Endothelial cell of umbilical vein (primary cell): ENCODE data around the gene KCNJ5. TPM values are rescaled to one million over a fixed set of nuclear protein-coding genes. Genes with fewer than 3 reads are reported as not detected.

Experiments used
- BruUV-seq: library from RNA; stranded (reverse); fragments of 400-500 nt; replicated peaks from 2 replicates; lab custom pipeline; 2021; lab: Mats Ljungman, UMichigan
- CTCF ChIA-PET: fragments of 300-600, 350-600 bp; sonication (Branson Sonifier 250); formaldehyde crosslinking; loops from one replicate; lab custom pipeline; 2021; ENCODE audit warnings: antibody characterized with exemption, inconsistent platforms; lab: Charles Lee
- POLR2A ChIA-PET: fragments of 300-600, 350-600 bp; sonication (Branson Sonifier 250); formaldehyde crosslinking; loops from one replicate; lab custom pipeline; 2021; ENCODE audit warnings: antibody characterized with exemption, inconsistent platforms; lab: Charles Lee
- DNase-seq: peaks from one replicate; pipeline ENCODE4 v3.0.0-alpha.2; 2011; ENCODE audit warnings: low read depth, low spot score
- FAIRE-seq: peaks from 2 replicates; lab custom pipeline; 2011; peaks lifted over from hg19 to GRCh38; lab: Jason Lieb, UNC
- H2AFZ ChIP-seq: 2 replicates; pipeline ENCODE4 v1.6.0; 2012; ENCODE audit warnings: low read depth, low read length, control low read depth, inconsistent platforms
- H3K27ac ChIP-seq: 2 replicates; pipeline ENCODE4 v1.5.1; 2011; ENCODE audit warnings: low read depth, mild to moderate bottlenecking, control low read depth, low read length, moderate library complexity; ENCODE audit not compliant: insufficient read depth
- H3K27me3 ChIP-seq, 2 experiments: 2 replicates each; pipeline versions ENCODE4 v1.6.0 to v1.6.1; 2011; ENCODE audit warnings: low read length in 2 of 2, mixed read lengths in 1 of 2; ENCODE audit not compliant: control insufficient read depth in 2 of 2, insufficient read depth in 2 of 2
- H3K36me3 ChIP-seq, 2 experiments: 2 replicates in 1 of 2; 3 replicates in 1 of 2; pipeline ENCODE4 v1.5.1; 2011; ENCODE audit warnings: low read length in 2 of 2, mild to moderate bottlenecking in 1 of 2, moderate library complexity in 1 of 2; ENCODE audit not compliant: control insufficient read depth in 2 of 2, insufficient read depth in 2 of 2; ENCODE audit errors: extremely low read depth in 1 of 2
- H3K4me1 ChIP-seq: 3 replicates; pipeline ENCODE4 v1.5.1; 2011; ENCODE audit warnings: mild to moderate bottlenecking, low read length; ENCODE audit not compliant: control insufficient read depth, insufficient read depth; ENCODE audit errors: extremely low read depth
- H3K4me2 ChIP-seq: 2 replicates; pipeline ENCODE4 v1.6.1; 2011; ENCODE audit warnings: low read length, control low read depth, mixed read lengths; ENCODE audit not compliant: insufficient read depth
- H3K4me3 ChIP-seq, 3 experiments: fragments of 200-600 bp in 1 of 3; sonication (generic), shearing (Covaris generic) in 1 of 3; replicated peaks in 1 of 3; 2 replicates each; pipeline ENCODE4 v1.5.1; 2011 to 2016; ENCODE audit warnings: control low read depth in 3 of 3, low read length in 3 of 3, mild to moderate bottlenecking in 2 of 3, inconsistent platforms in 1 of 3, low read depth in 1 of 3, moderate library complexity in 1 of 3; ENCODE audit not compliant: insufficient read depth in 1 of 3
- H3K79me2 ChIP-seq: 2 replicates; pipeline ENCODE4 v1.6.0; 2012; ENCODE audit warnings: low read length, inconsistent platforms; ENCODE audit not compliant: control insufficient read depth, insufficient read depth
- H3K9ac ChIP-seq: replicated peaks from 2 replicates; pipeline ENCODE3; 2011; ENCODE audit warnings: low read length, control low read depth; ENCODE audit not compliant: insufficient read depth; ENCODE audit errors: extremely low read depth
- H3K9me1 ChIP-seq: replicated peaks from 3 replicates; pipeline ENCODE4 v1.6.0; 2011; ENCODE audit warnings: mild to moderate bottlenecking, low read length; ENCODE audit not compliant: control insufficient read depth, insufficient read depth; ENCODE audit errors: extremely low read depth
- H3K9me3 ChIP-seq: replicated peaks from 2 replicates; pipeline ENCODE4 v1.5.1; 2012; ENCODE audit warnings: low read length, inconsistent platforms; ENCODE audit not compliant: control insufficient read depth, insufficient read depth
- H4K20me1 ChIP-seq: replicated peaks from 2 replicates; pipeline ENCODE3; 2011; ENCODE audit warnings: mild to moderate bottlenecking, low read length; ENCODE audit not compliant: control insufficient read depth, insufficient read depth; ENCODE audit errors: extremely low read depth
- CTCF ChIP-seq, 2 donors: IDR thresholded peaks; 1 replicate in 1 of 2; 2 replicates in 1 of 2; pipeline ENCODE4 v1.5.1; 2011; ENCODE audit warnings: low read length in 2 of 2, mild to moderate bottlenecking in 2 of 2, moderate library complexity in 2 of 2, control low read depth in 1 of 2, inconsistent platforms in 1 of 2, low read depth in 1 of 2; ENCODE audit not compliant: insufficient read depth in 1 of 2; ENCODE audit errors: extremely low read depth in 1 of 2
- EZH2 ChIP-seq: IDR thresholded peaks from 2 replicates; pipeline ENCODE4 v1.6.1; 2012; ENCODE audit warnings: borderline replicate concordance, low read depth, mild to moderate bottlenecking, moderate library complexity, low read length, inconsistent platforms; ENCODE audit not compliant: severe bottlenecking
- FOS ChIP-seq: IDR thresholded peaks from 2 replicates; pipeline ENCODE4 v1.6.1; 2011; ENCODE audit warnings: mild to moderate bottlenecking, low read length, moderate library complexity, borderline replicate concordance; ENCODE audit not compliant: insufficient read depth
- GATA2 ChIP-seq: IDR thresholded peaks from 2 replicates; pipeline ENCODE4 v1.7.0; 2011; ENCODE audit warnings: low read depth, mild to moderate bottlenecking, moderate library complexity, mixed read lengths, low read length; ENCODE audit not compliant: insufficient read length, insufficient read depth
- JUN ChIP-seq: IDR thresholded peaks from 2 replicates; pipeline ENCODE4 v1.6.1; 2011; ENCODE audit warnings: borderline replicate concordance, low read depth; ENCODE audit not compliant: insufficient read length, insufficient read depth
- MAX ChIP-seq: IDR thresholded peaks from 2 replicates; pipeline ENCODE4 v1.6.1; 2011; ENCODE audit not compliant: insufficient read depth, insufficient read length
- MYC ChIP-seq: IDR thresholded peaks from one replicate; pipeline ENCODE4 v1.6.1; 2011; ENCODE audit warnings: mild to moderate bottlenecking, low read depth, low read length
- POLR2A ChIP-seq: IDR thresholded peaks from 2 replicates; pipeline ENCODE4 v1.6.1; 2012; ENCODE audit warnings: low read depth, mild to moderate bottlenecking, control low read depth, low read length
- POLR2AphosphoS5 ChIP-seq: IDR thresholded peaks from 2 replicates; pipeline ENCODE4 v1.6.1; 2012; ENCODE audit warnings: low read depth, mild to moderate bottlenecking, control low read depth, low read length, moderate library complexity; ENCODE audit not compliant: insufficient read depth
- dilution Hi-C: fragments of 300-500 bp; cut with MboI; formaldehyde crosslinking; loops from one replicate; pipeline ENCODE4 v1.15.0; 2019; ENCODE audit warnings: low sequenced_read_pairs; ENCODE audit not compliant: extremely low pct_ligation_motif_present
- intact Hi-C: fragments of 100-400 bp; cut with micrococcal nuclease; formaldehyde crosslinking; loops from one replicate; pipeline ENCODE4 v1.10.0; 2022
- polyA plus RNA-seq, 4 experiments: library from polyadenylated mRNA; depleted of rRNA in 3 of 4; stranded (reverse) in 3 of 4; unstranded in 1 of 4; fragments of >200 nt; gene quantifications; 2 replicates each; pipeline versions ENCODE4 v1.2.1 to v1.2.3, GENCODE V29; 2011 to 2012; ENCODE audit warnings: missing spikeins in 1 of 4
- total RNA-seq: library from RNA; stranded (reverse); gene quantifications from 2 replicates; pipeline ENCODE4 v1.2.3, GENCODE V29; 2021

KCNJ5 gene
- total and polyA plus RNA-seq, 2 donors (not counting 3 experiments of a cell fraction or from before 2014, with no cell fraction given) = 0.13 TPM; not detected in 1

DNA sequence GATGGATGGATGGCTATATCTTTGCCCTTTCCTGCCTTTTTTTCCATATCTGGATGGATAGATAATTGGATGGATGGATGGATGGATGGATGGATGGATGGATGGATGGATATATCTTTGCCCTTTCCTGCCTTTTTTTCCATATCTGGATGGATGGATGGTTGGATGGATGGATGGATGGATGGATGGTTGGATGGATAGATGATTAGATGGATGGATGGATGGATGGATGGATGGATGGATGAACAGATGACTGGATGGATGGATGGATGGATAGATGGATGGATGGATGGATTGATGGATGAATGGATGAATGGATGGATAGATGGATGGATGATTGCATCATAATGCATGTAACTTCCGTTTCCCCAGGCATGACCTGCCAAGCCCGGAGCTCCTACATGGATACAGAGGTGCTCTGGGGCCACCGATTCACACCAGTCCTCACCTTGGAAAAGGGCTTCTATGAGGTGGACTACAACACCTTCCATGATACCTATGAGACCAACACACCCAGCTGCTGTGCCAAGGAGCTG, 24.9 kb downstream of the KCNJ5 start:
- TF ChIP-seq MAX = no peak
- TF ChIP-seq GATA2 = no peak
- TF ChIP-seq POLR2AphosphoS5 = no peak
- no peak for TF ChIP-seq MYC
- TF ChIP-seq EZH2 = no peak
- TF ChIP-seq CTCF (IDR thresholded peaks at IDR 0.05; ENCODE audit: extremely low read depth in 1 of 2, insufficient read depth in 1 of 2, low read depth in 1 of 2, low read length in 2 of 2) = no peak
- TF ChIP-seq POLR2A = no peak
- no peak for TF ChIP-seq FOS
- TF ChIP-seq JUN = no peak
- Histone ChIP-seq H3K36me3 (no peaks in the 10 kb centered on the region), H3K79me2 (no peaks in the 10 kb centered on the region), H3K9me3 (no peaks in the 10 kb centered on the region), H3K4me1 (no peaks in the 10 kb centered on the region), H3K4me3 (no peak overlapping the region), H3K9ac (no peak overlapping the region), H3K27me3 (peaks cover 5 to 6% of the 10 kb centered on the region in 2 experiments), H2AFZ (no peak overlapping the region), H3K9me1 (no peaks in the 10 kb centered on the region), H3K4me2 (no peak overlapping the region), H3K27ac (no peak overlapping the region), H4K20me1 (no peaks in the 10 kb centered on the region)
- POLR2A ChIA-PET = no interaction called here
- no TSS peak for BruUV-seq
- dilution Hi-C loops (no loop called here), intact Hi-C loops (no loop called here)
- CTCF ChIA-PET = no interaction called here
- FAIRE-seq (no peak), DNase-seq (no peak)
